ENCODE data around the gene PLEKHA5. TPM values are rescaled to one million over a fixed set of nuclear protein-coding genes. Genes with fewer than 3 reads are reported as not detected.
"Not testable (repeated sequence)": the region's sequence is repeated elsewhere in the genome, so short reads cannot be mapped to it uniquely, and the experiment has no call there.

Gene PLEKHA5
- total RNA-seq, 2 donors from 2014 or later = 3.7 to 4.6 TPM

- H3K36me3 Mint-ChIP-seq (ENCODE audit: insufficient read depth in 2 of 2); H3K27ac Mint-ChIP-seq; DNase-seq; H3K4me3 Mint-ChIP-seq; H3K27me3 Mint-ChIP-seq (ENCODE audit: low read depth); H3K4me1 Mint-ChIP-seq (ENCODE audit: low read depth); H3K9me3 Mint-ChIP-seq; ATAC-seq (replicated peaks in 1 of 2): not testable (repeated sequence)
These were observed 221.3 kb downstream of the PLEKHA5 start for GRCh38 chr12:19350850-19351249.

- Mint-ChIP-seq H3K27me3 (ENCODE audit: low read depth) (no peaks in the 10 kb centered on the region), H3K36me3 (ENCODE audit: insufficient read depth in 2 of 2) (peaks cover 4 to 6% of the 10 kb centered on the region in 2 donors), H3K4me3 (no peak overlapping the region), H3K9me3 (peaks cover 0 to 2% of the 10 kb centered on the region in 2 donors), H3K4me1 (ENCODE audit: low read depth) (peaks cover 6% of the 10 kb centered on the region), H3K27ac (peak overlapping the region; percentile 47)
- no peak for ATAC-seq (replicated peaks in 1 of 2)
- no peak for DNase-seq
These were observed 221.8 kb downstream of the PLEKHA5 start for GRCh38 chr12:19351346-19351745.

- Mint-ChIP-seq H3K27me3 (ENCODE audit: low read depth) (no peaks in the 10 kb centered on the region), H3K27ac (no peak overlapping the region), H3K4me3 (no peak overlapping the region), H3K36me3 (ENCODE audit: insufficient read depth in 2 of 2) (no peaks in the 10 kb centered on the region), H3K9me3 (no peaks in the 10 kb centered on the region), H3K4me1 (ENCODE audit: low read depth) (no peaks in the 10 kb centered on the region)
- no peak for ATAC-seq (replicated peaks in 1 of 2)
- no peak for DNase-seq
These were observed 240.2 kb downstream of the PLEKHA5 start for GRCh38 chr12:19369691-19370148.

GRCh38 chr12:19373586-19373985 lies 244.1 kb downstream of the PLEKHA5 start:
- no peak overlapping the region for H3K27ac Mint-ChIP-seq
- H3K4me1 Mint-ChIP-seq (ENCODE audit: low read depth) = no peaks in the 10 kb centered on the region
- no peaks in the 10 kb centered on the region for H3K27me3 Mint-ChIP-seq (ENCODE audit: low read depth)
- no peaks in the 10 kb centered on the region for H3K9me3 Mint-ChIP-seq
- no peak for DNase-seq
- no peak for ATAC-seq (replicated peaks in 1 of 2)
- no peaks in the 10 kb centered on the region for H3K36me3 Mint-ChIP-seq (ENCODE audit: insufficient read depth in 2 of 2)
- H3K4me3 Mint-ChIP-seq = no peak overlapping the region

- H3K9me3 Mint-ChIP-seq = no peaks in the 10 kb centered on the region
- no peaks in the 10 kb centered on the region for H3K27me3 Mint-ChIP-seq (ENCODE audit: low read depth)
- H3K4me1 Mint-ChIP-seq (ENCODE audit: low read depth) = peaks cover 7% of the 10 kb centered on the region
- H3K4me3 Mint-ChIP-seq = no peak overlapping the region
- DNase-seq = no peak
- H3K27ac Mint-ChIP-seq = no peak overlapping the region
- no peaks in the 10 kb centered on the region for H3K36me3 Mint-ChIP-seq (ENCODE audit: insufficient read depth in 2 of 2)
- ATAC-seq (replicated peaks in 1 of 2) = no peak
These were observed 246.4 kb downstream of the PLEKHA5 start for GRCh38 chr12:19375888-19376287.

- Mint-ChIP-seq H3K36me3 (ENCODE audit: insufficient read depth in 2 of 2) (no peaks in the 10 kb centered on the region), H3K4me3 (no peak overlapping the region)
These were observed 247.2 kb downstream of the PLEKHA5 start for GRCh38 chr12:19376691-19377090.

GRCh38 chr12:19382111-19382526 lies 252.6 kb downstream of the PLEKHA5 start:
- Mint-ChIP-seq H3K9me3 (no peaks in the 10 kb centered on the region), H3K27ac (peak overlapping the region; percentile 75), H3K4me1 (ENCODE audit: low read depth) (peaks cover 27% of the 10 kb centered on the region), H3K4me3 (peak overlapping the region in 1 of 2 donors; percentile 29), H3K27me3 (ENCODE audit: low read depth) (no peaks in the 10 kb centered on the region), H3K36me3 (ENCODE audit: insufficient read depth in 2 of 2) (no peaks in the 10 kb centered on the region)
- ATAC-seq (replicated peaks in 1 of 2) = peak; percentile 94 to 95
- DNase-seq = peak; percentile 61 to 75

More at GRCh38 chr12:19376691-19377090, 247.2 kb downstream of the PLEKHA5 start:
- no peaks in the 10 kb centered on the region for H3K27me3 Mint-ChIP-seq (ENCODE audit: low read depth)
- no peaks in the 10 kb centered on the region for H3K9me3 Mint-ChIP-seq
- ATAC-seq (replicated peaks in 1 of 2) (no peak), DNase-seq (no peak)
- H3K4me1 Mint-ChIP-seq (ENCODE audit: low read depth) = peaks cover 11% of the 10 kb centered on the region
- H3K27ac Mint-ChIP-seq = no peak overlapping the region

- Mint-ChIP-seq H3K27me3 (ENCODE audit: low read depth) (no peaks in the 10 kb centered on the region), H3K9me3 (no peaks in the 10 kb centered on the region), H3K36me3 (ENCODE audit: insufficient read depth in 2 of 2) (no peaks in the 10 kb centered on the region), H3K4me3 (peak overlapping the region in 1 of 2 donors; percentile 29), H3K4me1 (ENCODE audit: low read depth) (peaks cover 27% of the 10 kb centered on the region), H3K27ac (peak overlapping the region; percentile 75)
- peak; percentile 58 to 60 for ATAC-seq (replicated peaks in 1 of 2)
- DNase-seq = peak; percentile 3 to 16
These were observed 253.0 kb downstream of the PLEKHA5 start for GRCh38 chr12:19382563-19382962.

- H3K36me3 Mint-ChIP-seq (ENCODE audit: insufficient read depth in 2 of 2) = no peaks in the 10 kb centered on the region
- ATAC-seq (replicated peaks in 1 of 2) (no peak), DNase-seq (no peak)
- peaks cover 12% of the 10 kb centered on the region for H3K4me1 Mint-ChIP-seq (ENCODE audit: low read depth)
- H3K27ac Mint-ChIP-seq = no peak overlapping the region
- no peaks in the 10 kb centered on the region for H3K9me3 Mint-ChIP-seq
- H3K4me3 Mint-ChIP-seq = no peak overlapping the region
- no peaks in the 10 kb centered on the region for H3K27me3 Mint-ChIP-seq (ENCODE audit: low read depth)
These were observed 257.6 kb downstream of the PLEKHA5 start for GRCh38 chr12:19387161-19387560.

GRCh38 chr12:19388131-19388549 lies 258.6 kb downstream of the PLEKHA5 start:
- H3K27ac Mint-ChIP-seq = no peak overlapping the region
- no peak overlapping the region for H3K4me3 Mint-ChIP-seq
- no peaks in the 10 kb centered on the region for H3K36me3 Mint-ChIP-seq (ENCODE audit: insufficient read depth in 2 of 2)
- peaks cover 5% of the 10 kb centered on the region for H3K4me1 Mint-ChIP-seq (ENCODE audit: low read depth)
- no peak for DNase-seq
- ATAC-seq (replicated peaks in 1 of 2) = no peak
- H3K9me3 Mint-ChIP-seq = no peaks in the 10 kb centered on the region
- no peaks in the 10 kb centered on the region for H3K27me3 Mint-ChIP-seq (ENCODE audit: low read depth)

GRCh38 chr12:19390051-19390598 lies 260.6 kb downstream of the PLEKHA5 start:
- no peaks in the 10 kb centered on the region for H3K9me3 Mint-ChIP-seq
- no peaks in the 10 kb centered on the region for H3K36me3 Mint-ChIP-seq (ENCODE audit: insufficient read depth in 2 of 2)
- no peak for DNase-seq
- no peak for ATAC-seq (replicated peaks in 1 of 2)
- no peaks in the 10 kb centered on the region for H3K27me3 Mint-ChIP-seq (ENCODE audit: low read depth)
- H3K27ac Mint-ChIP-seq = no peak overlapping the region
- H3K4me1 Mint-ChIP-seq (ENCODE audit: low read depth) = no peaks in the 10 kb centered on the region
- no peak overlapping the region for H3K4me3 Mint-ChIP-seq

GRCh38 chr12:19392644-19393043 lies 263.1 kb downstream of the PLEKHA5 start:
- not testable (repeated sequence) for DNase-seq; ATAC-seq (replicated peaks in 1 of 2); H3K27me3 Mint-ChIP-seq (ENCODE audit: low read depth); H3K9me3 Mint-ChIP-seq; H3K4me1 Mint-ChIP-seq (ENCODE audit: low read depth); H3K4me3 Mint-ChIP-seq; H3K27ac Mint-ChIP-seq; H3K36me3 Mint-ChIP-seq (ENCODE audit: insufficient read depth in 2 of 2)

- no peaks in the 10 kb centered on the region for H3K27me3 Mint-ChIP-seq (ENCODE audit: low read depth)
- ATAC-seq (replicated peaks in 1 of 2) (no peak), DNase-seq (no peak)
- no peak overlapping the region for H3K4me3 Mint-ChIP-seq
- no peaks in the 10 kb centered on the region for H3K4me1 Mint-ChIP-seq (ENCODE audit: low read depth)
- no peak overlapping the region for H3K27ac Mint-ChIP-seq
- no peaks in the 10 kb centered on the region for H3K36me3 Mint-ChIP-seq (ENCODE audit: insufficient read depth in 2 of 2)
- H3K9me3 Mint-ChIP-seq = no peaks in the 10 kb centered on the region
These were observed 264.9 kb downstream of the PLEKHA5 start for GRCh38 chr12:19394385-19394784.

GRCh38 chr12:19397534-19397933 lies 268.0 kb downstream of the PLEKHA5 start:
- Mint-ChIP-seq H3K27me3 (ENCODE audit: low read depth) (no peaks in the 10 kb centered on the region), H3K9me3 (no peaks in the 10 kb centered on the region), H3K36me3 (ENCODE audit: insufficient read depth in 2 of 2) (no peaks in the 10 kb centered on the region), H3K4me3 (no peak overlapping the region), H3K27ac (no peak overlapping the region), H3K4me1 (ENCODE audit: low read depth) (no peaks in the 10 kb centered on the region)
- DNase-seq (no peak), ATAC-seq (replicated peaks in 1 of 2) (no peak)
